Tibial nerve (tissue), 3 donors: ENCODE results near the gene MEPCE.

Experiments used
- POLR2A ChIP-seq, 2 donors: fragments of 450-650 bp; IDR thresholded peaks; one replicate each; pipeline ENCODE4 v1.6.1; 2017; ENCODE audit warnings: antibody characterized with exemption in 2 of 2, mild to moderate bottlenecking in 2 of 2, moderate library complexity in 2 of 2
- TF ChIP-seq, protein P1 (sequence below), 5 experiments: fragments of 200-600 bp in 3 of 5; fragments of 450-650 bp in 2 of 5; sonication (generic) in 3 of 5; IDR thresholded peaks; one replicate each; pipeline ENCODE4 v1.5.1; 2016 to 2019; ENCODE audit warnings: antibody characterized with exemption in 5 of 5, mild to moderate bottlenecking in 3 of 5, moderate library complexity in 2 of 5

DNA sequence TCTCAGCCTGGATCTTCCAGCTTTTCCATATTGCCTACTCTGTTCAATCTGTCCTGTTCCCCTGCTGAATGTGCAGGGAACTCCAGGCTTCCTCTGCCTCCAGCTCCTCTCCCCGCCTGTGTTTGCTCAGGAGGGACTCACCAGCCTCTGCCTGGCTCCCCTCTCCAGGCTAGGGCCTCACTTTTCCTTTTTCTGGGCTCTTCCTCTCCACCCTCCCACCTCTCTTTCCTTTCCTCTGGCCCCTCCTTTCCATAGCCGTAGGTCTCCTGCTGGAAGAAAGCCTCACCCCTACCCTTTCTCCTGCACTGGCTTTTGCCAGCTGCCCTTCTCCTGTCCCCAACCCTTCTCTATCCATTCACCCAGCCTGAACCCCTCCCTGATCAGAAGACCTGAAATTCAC, 31.4 kb upstream of the MEPCE start:
- TF ChIP-seq, protein P1, sequence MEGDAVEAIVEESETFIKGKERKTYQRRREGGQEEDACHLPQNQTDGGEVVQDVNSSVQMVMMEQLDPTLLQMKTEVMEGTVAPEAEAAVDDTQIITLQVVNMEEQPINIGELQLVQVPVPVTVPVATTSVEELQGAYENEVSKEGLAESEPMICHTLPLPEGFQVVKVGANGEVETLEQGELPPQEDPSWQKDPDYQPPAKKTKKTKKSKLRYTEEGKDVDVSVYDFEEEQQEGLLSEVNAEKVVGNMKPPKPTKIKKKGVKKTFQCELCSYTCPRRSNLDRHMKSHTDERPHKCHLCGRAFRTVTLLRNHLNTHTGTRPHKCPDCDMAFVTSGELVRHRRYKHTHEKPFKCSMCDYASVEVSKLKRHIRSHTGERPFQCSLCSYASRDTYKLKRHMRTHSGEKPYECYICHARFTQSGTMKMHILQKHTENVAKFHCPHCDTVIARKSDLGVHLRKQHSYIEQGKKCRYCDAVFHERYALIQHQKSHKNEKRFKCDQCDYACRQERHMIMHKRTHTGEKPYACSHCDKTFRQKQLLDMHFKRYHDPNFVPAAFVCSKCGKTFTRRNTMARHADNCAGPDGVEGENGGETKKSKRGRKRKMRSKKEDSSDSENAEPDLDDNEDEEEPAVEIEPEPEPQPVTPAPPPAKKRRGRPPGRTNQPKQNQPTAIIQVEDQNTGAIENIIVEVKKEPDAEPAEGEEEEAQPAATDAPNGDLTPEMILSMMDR (IDR thresholded peaks at IDR 0.05): no peak
- no peak for TF ChIP-seq POLR2A (IDR thresholded peaks at IDR 0.05)
